Upper lobe of right lung (tissue), 1 donor: ENCODE results near the gene C2CD3. TPM values are rescaled to one million over a fixed set of nuclear protein-coding genes. Genes with fewer than 3 reads are reported as not detected.

Experiments used
- ATAC-seq: fragments of 200-7000 bp; cut with Tn5 transposase; one replicate; pipeline ENCODE4 v1.9.1; 2020; ENCODE audit warnings: mild to moderate bottlenecking, moderate library complexity
- DNase-seq: peaks from one replicate; pipeline ENCODE4 v3.0.0-alpha.2; 2020
- H3K27ac ChIP-seq: fragments of 200-600 bp; one replicate; pipeline ENCODE4 v1.8.0; 2022
- H3K27me3 ChIP-seq: fragments of 200-600 bp; one replicate; pipeline ENCODE4 v1.8.0; 2022; ENCODE audit warnings: mild to moderate bottlenecking
- H3K36me3 ChIP-seq: fragments of 200-600 bp; one replicate; pipeline ENCODE4 v1.8.0; 2022
- H3K4me1 ChIP-seq: fragments of 200-600 bp; one replicate; pipeline ENCODE4 v1.8.0; 2022
- H3K4me3 ChIP-seq: fragments of 200-600 bp; one replicate; pipeline ENCODE4 v1.8.0; 2022; ENCODE audit warnings: mild to moderate bottlenecking
- H3K9me3 ChIP-seq: fragments of 200-600 bp; one replicate; pipeline ENCODE4 v1.8.0; 2022
- intact Hi-C: fragments of 100-400 bp; cut with DNase I; formaldehyde crosslinking; loops from one replicate; pipeline ENCODE4 v1.11.0; 2022
- total RNA-seq: library from RNA; stranded (reverse); fragmentation: NEBNext Ultra II Directional; extraction: Animal tissue kit (Norgen Biotek cat#: 25700); gene quantifications from one replicate; pipeline ENCODE4 v1.2.1, GENCODE V29; 2021
- TF ChIP-seq, protein P1 (sequence below): fragments of 200-600 bp; IDR thresholded peaks from one replicate; pipeline ENCODE4 v1.8.0; 2022; ENCODE audit warnings: antibody characterized with exemption
- donor health status: DM: no; HTN: yes; CAD: no; lungs with severe emphysema.

The C2CD3 gene
- total RNA-seq, 1 donor from 2014 or later, result 26.8 TPM

DNA sequence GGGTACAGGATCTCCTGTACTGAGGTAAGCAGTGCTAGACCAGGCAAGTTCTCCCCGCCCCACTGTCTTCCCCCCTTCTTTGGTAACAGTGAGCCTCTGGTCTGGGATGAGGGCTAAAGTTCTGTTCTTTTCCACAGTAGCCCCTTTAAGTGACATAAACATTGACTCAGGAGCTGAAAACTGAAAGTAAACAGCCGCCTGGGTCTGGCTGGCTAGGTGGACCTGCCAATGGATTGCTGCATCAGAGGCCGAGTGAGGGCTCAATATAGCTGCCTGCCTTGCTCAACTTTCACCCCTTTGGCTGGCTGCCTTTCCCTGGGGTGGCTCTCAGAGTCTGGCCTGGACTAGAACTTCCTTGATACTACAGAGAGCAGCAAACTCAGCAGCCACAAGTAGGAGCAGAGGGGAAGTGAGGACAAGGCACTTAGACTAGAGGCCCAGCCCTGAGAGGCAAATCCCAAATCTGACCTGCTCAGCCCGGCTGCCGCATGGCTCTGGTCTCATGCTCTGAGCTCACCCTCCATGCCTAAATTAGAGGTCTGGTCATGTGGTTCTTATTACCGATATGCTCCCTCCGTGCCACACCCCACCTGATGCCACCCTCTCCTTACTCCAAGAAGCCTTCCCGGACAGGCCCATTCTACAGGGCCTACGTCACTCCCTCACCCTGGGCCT, 152.3 kb downstream of the C2CD3 start:
- Histone ChIP-seq H3K4me1 (peaks cover 40% of the 10 kb centered on the region), H3K36me3 (no peaks in the 10 kb centered on the region), H3K27ac (peak overlapping the region; percentile 87), H3K9me3 (no peaks in the 10 kb centered on the region), H3K4me3 (no peak overlapping the region), H3K27me3 (no peaks in the 10 kb centered on the region)
- DNase-seq (peak; percentile 95), ATAC-seq (peak; percentile 93)
- intact Hi-C loops, result no loop called here
- TF ChIP-seq, protein P1, sequence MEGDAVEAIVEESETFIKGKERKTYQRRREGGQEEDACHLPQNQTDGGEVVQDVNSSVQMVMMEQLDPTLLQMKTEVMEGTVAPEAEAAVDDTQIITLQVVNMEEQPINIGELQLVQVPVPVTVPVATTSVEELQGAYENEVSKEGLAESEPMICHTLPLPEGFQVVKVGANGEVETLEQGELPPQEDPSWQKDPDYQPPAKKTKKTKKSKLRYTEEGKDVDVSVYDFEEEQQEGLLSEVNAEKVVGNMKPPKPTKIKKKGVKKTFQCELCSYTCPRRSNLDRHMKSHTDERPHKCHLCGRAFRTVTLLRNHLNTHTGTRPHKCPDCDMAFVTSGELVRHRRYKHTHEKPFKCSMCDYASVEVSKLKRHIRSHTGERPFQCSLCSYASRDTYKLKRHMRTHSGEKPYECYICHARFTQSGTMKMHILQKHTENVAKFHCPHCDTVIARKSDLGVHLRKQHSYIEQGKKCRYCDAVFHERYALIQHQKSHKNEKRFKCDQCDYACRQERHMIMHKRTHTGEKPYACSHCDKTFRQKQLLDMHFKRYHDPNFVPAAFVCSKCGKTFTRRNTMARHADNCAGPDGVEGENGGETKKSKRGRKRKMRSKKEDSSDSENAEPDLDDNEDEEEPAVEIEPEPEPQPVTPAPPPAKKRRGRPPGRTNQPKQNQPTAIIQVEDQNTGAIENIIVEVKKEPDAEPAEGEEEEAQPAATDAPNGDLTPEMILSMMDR, result no peak

DNA sequence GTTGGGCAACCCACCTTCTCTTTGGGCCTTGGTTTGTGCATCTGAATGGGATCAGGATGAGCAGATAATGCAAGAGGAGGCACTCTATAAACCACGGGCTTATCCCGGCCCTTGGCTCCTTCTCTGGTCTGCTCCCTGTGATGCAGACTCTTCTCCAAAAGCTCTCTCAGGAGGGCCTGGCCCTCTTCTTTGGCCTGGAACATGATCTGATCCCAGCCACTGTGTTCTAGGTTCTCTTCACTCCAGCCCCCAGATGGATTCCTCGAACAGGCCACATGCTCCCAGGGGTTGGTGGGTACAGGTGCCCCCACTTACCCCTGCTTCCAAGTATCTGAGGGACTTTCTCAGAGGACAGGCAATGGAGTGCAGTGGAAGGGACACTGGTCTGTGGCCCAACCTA, 153.2 kb downstream of the C2CD3 start:
- Histone ChIP-seq H3K27me3 (no peaks in the 10 kb centered on the region), H3K4me1 (peaks cover 40% of the 10 kb centered on the region), H3K36me3 (no peaks in the 10 kb centered on the region), H3K4me3 (no peak overlapping the region), H3K9me3 (no peaks in the 10 kb centered on the region), H3K27ac (peak overlapping the region; percentile 87)
- TF ChIP-seq, protein P1, result no peak
- intact Hi-C loops, result no loop called here
- ATAC-seq (no peak), DNase-seq (no peak)

DNA sequence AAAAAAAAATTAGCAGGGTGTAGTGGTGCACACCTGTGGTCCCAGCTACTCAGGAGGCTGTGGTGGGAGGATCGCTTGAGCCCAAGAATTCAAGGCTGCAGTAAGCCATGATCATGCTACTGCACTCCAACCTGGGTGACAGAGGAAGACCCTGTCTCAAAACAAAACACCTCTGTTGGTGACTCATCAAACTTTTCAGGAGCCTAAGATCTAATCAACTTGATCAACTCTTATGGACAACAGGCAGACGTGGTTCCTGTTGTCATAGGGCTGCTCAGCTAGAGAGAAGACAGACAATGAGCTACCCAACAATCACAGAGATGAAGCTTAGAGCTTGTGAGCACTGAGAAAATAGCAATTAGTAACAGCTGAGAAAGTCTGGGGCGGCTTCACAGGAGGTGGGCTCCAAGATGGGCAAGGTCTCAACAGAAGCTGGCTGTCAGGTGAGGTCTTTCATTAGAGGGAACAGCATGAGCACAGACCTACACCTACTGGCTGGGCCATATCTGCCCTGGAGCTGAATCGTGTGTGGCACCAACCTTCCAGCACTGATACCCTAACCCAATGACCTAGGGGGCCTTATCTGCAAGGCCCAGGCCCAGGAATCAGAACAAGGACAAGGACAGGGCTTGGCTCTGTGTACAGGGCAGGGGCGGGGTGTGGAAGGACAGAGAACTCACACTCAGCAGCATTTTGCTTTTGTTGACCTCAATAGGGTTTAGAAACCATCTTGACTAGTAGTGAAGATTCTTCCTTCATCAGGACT, 154.7 kb downstream of the C2CD3 start:
- no peak overlapping the region for H3K4me3 ChIP-seq
- H3K27ac ChIP-seq, result no peak overlapping the region
- no peaks in the 10 kb centered on the region for H3K27me3 ChIP-seq
- no peak for DNase-seq
- H3K4me1 ChIP-seq, result peaks cover 36% of the 10 kb centered on the region
- intact Hi-C loops, result no loop called here
- H3K9me3 ChIP-seq, result no peaks in the 10 kb centered on the region
- TF ChIP-seq, protein P1, result no peak
- no peaks in the 10 kb centered on the region for H3K36me3 ChIP-seq
- no peak for ATAC-seq

DNA sequence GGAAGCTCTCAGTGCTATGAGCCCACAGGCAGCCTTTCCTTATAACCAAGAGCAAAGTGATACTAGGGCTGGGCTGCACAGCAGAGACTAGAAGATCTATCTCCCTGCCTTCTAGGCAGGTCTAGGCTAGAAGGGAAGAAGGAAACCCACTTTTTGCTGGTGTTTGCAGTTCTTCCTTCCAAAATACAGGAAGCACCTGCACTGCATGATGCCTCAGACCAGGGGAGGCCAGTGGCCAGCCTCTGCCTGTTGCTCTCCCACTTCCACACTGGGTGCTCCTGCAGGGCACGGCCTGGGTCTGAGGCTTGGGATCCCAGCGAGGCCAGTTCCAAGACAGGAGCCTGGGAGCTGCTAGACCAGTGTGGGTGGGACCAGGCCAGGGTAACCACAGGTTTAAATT, 155.9 kb downstream of the C2CD3 start:
- H3K4me1 ChIP-seq, result peaks cover 25% of the 10 kb centered on the region
- no peaks in the 10 kb centered on the region for H3K9me3 ChIP-seq
- intact Hi-C loops, result no loop called here
- TF ChIP-seq, protein P1, result no peak
- no peaks in the 10 kb centered on the region for H3K36me3 ChIP-seq
- H3K4me3 ChIP-seq, result no peak overlapping the region
- ATAC-seq (no peak), DNase-seq (no peak)
- H3K27ac ChIP-seq, result no peak overlapping the region
- no peaks in the 10 kb centered on the region for H3K27me3 ChIP-seq

DNA sequence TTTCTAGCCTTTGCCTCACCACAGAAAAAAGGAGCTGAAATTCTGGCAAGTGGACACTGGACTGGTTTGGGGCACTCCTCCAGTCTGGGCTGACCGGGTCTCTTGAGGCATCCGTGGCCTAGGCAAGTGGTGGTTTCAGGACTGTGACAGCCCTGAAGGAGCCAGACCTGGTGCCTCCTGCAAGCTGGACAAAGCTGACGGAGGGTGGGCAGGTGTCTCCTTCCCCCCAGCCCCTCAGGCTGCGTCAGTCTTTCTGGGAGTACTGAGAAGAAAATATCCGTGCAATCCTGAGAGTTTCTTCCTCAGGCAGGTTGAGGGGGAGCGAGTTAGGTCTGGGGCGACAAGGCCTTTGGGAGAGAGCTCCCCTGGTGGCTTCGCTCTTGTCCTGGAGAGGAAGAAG, 157.7 kb downstream of the C2CD3 start:
- no peak for ATAC-seq
- no peaks in the 10 kb centered on the region for H3K36me3 ChIP-seq
- intact Hi-C loops, result no loop called here
- no peaks in the 10 kb centered on the region for H3K27me3 ChIP-seq
- no peak overlapping the region for H3K4me3 ChIP-seq
- no peaks in the 10 kb centered on the region for H3K9me3 ChIP-seq
- DNase-seq, result no peak
- peaks cover 7% of the 10 kb centered on the region for H3K4me1 ChIP-seq
- TF ChIP-seq, protein P1, result no peak
- H3K27ac ChIP-seq, result no peak overlapping the region
